Measurements from ENCODE around the gene SPECC1L.

Gene SPECC1L

DNA sequence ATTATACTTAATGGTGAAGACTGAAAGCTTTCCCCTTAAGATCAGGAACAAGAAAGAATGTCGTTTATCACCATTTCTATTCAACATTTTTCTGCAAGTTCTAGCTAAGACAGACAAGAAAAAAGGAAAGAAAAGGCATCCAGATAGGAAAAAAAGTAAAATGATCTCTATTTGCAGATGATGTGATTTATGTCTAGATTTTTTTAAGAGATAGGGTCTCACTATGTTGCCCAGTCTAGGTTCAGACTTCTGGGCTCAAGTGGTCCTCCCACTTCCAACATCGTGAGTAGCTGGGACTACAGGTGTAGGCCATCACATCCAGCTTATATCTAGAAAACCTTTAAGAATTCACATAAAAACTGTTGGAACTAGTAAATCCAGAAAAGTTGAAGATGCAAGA, 105.4 kb downstream of the SPECC1L start:
- DNase-seq: no peak

DNA sequence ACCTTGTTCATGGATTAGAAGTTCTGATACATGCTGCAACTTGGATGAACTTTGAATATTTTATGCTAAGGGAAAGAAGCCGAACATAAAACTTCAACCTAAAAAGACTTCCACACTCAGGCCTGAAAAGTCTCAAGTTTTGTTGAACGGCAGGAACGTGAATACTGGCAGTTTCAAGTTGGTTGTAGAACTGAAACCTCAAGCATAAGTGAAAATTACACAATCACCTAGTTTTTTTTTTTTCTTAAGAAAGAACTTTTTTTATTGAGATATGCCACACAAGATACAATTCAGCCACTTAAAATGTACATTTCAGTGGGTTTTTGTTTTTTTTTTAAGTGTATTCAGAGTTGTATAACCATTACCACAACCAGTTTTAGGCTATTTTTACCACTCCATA, 106.0 kb downstream of the SPECC1L start:
- DNase-seq: no peak

DNA sequence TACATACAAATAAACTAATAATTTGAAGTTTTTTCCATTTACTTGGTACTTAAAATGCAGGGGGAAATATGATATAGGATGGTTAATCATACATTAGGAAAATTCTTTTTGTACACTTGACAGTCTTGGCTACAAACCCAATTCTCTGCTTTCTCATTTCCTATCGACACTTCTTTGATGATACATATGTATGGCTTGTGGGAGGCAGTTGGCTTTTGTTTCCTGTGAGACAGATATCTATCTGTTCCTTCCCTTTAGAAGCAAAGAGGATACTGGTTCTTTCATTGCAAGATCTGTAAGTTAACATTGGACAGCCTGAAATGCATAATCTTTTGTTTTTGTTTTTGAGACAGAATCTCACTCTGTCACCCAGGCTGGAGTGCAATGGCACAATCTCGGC, 108.9 kb downstream of the SPECC1L start:
- DNase-seq: no peak

DNA sequence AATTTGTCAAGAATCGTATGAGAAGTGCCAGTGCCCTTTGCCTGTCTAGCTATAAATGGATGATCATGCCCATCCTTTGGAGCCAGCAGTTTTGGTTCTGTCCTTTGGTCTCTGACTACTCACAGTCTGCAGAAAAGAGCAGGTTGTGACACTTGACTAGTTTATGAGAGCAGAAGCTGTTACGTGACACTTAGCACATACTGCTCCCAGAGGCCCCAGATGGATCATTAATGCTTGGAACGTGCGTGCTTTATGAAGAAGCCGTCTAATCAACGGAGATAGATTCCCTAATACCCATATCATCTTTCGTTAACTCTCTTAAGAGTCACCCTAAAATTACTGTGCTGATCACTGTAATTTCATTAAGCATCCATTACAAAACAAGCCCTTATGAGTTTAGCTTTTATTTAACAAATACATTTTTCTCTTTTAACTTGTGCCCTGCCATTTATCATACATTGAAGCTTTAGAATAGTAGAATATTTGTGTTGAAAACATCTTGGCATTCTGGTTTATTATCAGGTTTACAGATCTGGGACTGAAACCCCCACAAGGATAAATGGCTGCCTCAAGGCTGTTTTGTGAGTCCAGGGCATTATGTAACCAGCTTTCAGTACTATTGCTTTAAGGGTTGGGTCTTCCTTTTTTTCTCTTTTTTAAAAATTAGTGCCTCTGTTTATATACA, 109.7 kb downstream of the SPECC1L start:
- DNase-seq: peak; percentile 30 to 77

DNA sequence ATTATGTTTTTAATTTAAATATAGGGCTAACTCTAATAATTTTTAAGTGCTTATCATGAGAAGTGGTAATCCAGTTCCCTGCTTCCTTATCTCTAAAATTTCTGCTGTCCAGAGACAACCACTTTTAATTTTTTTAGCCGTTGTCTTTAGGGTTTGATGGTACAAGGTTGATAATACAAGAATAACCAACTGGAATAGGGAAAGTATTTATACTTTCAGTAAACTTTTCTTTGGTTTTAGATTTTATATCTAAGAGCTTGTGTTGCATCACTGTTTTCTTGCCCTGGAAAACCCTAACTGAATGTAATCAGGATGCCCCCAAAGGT, 110.2 kb downstream of the SPECC1L start:
- no peak for DNase-seq

DNA sequence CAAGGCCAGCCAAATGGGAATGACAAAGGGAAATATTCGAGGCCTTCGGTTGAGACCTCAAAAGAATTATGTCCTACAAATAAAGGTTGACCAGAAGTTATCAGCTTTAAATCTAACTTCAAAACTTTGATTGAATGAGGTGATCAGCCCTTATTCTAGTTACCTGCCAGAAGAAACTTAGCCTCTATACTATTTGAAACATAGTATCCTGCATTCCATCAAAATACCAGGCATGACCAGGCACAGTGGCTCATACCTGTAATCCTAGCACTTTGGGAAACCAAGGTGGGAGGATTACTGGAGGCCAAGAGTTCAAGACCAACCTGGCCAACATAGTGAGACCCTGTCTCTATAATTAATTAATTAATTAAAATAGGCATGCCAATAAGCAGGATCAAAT, 112.4 kb downstream of the SPECC1L start:
- DNase-seq: no peak

DNA sequence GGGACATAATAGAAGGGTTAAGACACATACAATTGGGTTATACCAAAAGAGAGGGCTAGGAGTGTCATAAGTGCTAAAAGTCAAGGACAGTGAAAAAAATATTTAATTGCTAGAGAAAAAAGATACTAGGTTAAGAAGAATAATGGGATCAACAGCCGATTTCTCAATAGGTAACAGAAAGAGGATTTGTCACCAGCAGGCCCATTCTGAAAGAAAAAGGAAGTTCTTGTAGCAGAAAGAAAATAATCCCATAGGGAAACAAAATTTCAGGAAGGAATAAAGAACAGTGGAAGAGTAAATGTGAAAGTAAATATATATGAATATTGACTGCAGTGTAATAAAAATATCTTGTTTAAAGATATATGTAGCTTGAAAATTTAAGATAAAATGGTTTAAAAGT, 113.5 kb downstream of the SPECC1L start:
- no peak for DNase-seq

DNA sequence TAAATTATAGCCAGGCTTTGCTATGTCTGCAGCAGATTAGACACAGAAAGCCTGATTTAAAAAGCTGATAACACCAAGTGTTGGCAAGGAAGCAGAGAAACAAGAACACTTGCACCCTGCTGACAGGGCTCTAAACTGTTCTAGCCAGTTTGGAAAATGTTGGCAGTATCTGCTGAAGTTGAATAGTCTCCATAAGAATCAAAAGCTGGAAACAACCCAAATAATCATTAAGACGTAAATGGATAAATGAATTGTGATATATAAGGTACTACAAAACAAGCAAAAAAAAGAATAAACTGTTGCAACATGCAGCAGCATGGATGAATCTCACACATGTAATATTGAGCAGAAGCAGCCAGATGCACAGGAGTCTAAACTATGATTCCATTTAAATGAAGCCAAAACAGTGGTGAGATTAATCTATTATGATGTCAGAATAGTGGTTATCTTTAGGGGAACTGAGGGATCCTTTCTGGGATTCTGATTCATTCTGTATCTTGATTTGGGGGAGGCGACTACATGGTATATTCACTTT, 116.4 kb downstream of the SPECC1L start:
- DNase-seq: no peak

DNA sequence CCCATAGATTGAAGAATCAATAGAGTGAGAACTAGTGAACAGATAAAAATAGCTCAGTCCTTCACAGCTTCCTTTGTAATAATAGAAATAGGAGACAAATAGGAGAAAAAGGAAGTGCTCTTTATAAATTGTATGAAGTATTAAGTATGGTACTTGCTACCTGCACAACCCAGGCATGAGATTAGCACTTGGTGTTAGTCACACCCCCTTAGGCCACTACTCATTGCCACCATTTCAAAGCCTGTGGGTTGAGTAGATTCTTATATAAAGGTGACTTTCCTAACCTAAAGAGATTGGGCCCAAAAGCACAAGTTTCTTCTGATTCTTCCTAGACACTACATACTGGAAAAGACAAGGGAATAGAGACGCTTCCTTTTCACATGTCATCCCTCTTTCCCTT, 119.0 kb downstream of the SPECC1L start:
- no peak for DNase-seq

DNA sequence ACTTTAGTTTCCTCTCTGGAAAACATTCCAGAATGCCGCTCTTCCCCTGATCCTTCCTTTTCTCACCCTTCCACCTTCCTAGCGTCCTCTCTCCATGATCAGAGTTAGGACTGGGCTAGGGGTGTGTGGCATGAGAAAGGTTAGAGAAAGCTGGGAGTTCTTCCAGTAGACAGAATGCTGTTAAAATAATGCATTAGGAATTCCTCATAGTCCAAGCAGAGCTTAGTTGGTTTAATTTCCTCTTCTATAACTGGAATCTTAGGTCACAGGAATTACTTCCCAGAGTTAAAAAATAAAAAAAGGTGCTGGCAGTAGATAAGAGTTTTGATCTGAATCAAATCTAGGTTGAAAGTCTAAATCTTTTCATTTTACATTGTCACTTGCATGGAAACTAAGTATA, 119.5 kb downstream of the SPECC1L start:
- DNase-seq: no peak

DNA sequence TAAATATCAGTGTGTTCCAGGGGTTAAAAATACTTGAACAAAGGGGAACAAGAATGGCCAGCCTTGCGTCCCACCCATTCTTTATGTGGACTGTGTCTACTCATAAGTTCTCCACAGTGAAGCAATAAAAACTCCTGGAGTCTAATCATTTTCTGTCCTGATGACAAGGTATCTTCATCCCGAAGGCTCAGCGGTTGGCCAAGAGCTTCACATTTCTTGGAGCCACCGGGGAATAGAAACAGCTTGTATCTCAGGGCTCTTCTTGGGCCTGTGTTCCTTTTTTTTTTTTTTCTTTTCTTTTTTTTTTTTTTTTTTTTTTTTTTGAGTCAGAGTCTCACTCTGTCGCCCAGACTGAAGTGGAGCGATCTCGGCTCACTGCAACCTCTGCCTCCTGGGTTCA, 119.9 kb downstream of the SPECC1L start:
- DNase-seq: no peak

DNA sequence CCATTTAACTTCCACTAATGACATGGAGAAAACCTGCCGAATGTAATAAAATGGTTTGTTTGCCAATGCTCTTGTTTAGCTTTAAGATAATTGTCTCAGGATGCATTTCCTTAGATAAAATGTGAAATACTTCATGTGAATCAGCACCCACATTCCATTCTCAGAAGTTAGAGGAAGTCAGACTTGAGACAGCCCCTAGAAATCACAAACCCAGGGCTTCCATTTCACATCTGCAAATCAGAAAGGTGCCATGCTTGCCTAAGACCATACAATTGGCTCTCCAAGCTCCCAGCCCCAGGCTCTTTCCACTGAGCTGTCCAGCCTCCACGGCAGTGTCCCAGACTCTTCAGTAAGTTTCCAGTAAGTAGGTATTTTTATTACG, 121.2 kb downstream of the SPECC1L start:
- no peak for DNase-seq

DNA sequence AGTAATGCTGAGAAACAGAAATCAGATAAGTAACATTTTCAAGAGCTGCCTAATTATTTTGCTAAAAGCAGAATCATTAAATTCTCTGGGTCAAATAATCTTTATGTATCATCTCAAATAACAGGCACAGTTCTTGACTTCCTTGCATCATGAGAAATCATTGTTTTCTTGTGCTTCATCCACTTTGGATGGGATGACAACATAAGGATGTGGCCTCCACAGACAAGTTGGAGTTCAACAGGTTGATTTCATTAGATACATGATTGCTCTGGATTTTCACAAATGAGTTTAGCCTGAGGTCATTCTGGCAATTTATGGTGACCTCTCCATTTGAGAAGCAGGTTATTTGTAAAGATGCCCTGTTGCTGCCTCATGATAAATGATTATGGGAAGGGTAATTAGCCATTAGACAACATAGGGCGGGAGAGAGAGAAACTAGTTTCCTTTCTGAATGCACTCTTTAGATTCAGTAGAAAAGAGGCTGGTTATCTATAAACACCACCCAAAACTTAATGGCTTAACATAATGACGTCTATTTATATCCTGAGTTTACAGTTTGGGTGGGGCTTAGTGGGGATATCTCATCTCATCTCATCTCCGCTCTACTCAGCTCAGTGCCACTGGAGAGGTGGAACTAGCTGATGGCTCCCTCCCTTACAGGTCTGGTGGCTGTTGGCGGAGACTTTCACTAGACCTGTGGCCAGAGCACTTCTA, 121.7 kb downstream of the SPECC1L start:
- peak in 1 of 2 experiments; percentile 12 for DNase-seq

DNA sequence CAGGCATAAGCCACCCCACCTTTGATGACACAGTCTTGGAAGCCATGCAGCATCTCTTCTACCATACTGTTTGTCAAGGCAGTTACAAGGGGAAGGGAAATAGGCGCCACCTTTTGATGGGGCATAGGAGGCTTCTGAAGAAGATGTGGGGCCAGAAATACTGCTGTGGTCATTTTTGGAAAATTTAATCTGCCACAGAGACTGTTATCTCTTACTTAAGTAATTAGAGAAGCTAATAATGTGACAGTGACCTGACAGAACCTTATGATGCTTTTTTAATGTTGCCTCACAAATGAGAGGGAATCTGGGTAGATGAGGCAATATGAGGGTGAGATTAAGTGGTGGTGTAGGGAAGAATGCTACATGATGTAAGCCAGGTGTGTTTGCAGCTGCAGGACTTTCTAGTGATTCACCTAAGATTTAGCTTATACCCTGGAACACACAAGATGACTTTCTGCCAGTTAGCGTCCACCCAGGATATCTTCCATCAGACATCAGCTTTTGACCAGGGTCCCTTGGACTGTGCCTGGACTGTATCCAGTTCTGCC, 122.5 kb downstream of the SPECC1L start:
- DNase-seq: no peak

DNA sequence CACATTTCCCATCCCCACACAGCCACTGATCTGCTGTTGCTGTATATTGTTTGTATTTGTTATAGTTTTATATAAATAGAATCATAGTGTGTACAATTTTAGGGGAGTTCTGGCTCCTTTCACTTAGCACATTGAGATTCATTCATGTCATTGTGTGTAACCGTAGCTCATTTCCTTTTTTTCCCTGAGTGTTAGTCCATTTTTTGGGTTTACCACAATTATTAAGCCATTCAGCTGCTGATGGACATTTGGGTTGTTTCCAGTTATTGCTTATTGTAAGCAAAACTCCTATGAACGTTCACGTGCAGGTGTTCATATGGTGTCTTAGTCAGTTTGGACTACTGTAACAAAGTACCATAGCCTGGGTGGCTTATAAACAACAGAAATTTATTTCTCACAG, 123.2 kb downstream of the SPECC1L start:
- no peak for DNase-seq

DNA sequence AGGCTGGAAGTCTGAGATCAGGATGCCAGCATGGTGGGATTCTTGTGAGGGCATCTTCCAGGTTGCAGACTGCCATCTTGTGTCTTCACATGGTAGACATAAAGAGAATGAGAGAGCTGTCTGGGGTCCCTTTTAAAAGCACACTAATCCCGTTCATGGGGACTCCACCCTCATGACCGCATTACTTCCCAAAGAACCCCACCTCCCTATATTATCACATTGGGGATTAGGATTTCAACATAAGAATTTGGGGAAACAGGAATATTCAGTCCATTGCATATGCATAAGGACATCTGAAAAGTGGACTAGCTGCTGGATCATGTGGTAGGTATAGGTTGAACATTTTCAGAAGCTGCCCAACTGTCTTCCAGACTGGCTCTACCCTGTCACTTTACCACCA, 123.6 kb downstream of the SPECC1L start:
- DNase-seq: no peak

DNA sequence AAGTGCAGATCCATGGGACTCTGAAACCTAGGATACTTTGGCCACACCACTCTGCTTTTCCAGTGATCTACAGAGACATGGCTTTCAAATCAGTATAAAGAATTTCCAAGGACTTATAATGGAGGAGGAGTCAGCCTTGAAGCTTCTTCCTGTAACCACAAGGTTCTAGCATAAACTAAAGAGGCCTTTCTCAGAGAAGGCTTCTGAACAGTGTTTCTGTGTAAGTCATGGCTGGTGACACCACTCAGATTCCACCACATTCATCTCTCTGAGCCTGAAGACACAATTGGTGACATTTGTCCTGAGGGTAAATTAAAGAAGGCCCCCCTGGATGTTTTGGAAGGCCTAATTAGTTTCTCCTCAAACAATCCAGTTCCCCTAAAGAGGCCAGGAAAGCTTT, 127.8 kb downstream of the SPECC1L start:
- DNase-seq: no peak

DNA sequence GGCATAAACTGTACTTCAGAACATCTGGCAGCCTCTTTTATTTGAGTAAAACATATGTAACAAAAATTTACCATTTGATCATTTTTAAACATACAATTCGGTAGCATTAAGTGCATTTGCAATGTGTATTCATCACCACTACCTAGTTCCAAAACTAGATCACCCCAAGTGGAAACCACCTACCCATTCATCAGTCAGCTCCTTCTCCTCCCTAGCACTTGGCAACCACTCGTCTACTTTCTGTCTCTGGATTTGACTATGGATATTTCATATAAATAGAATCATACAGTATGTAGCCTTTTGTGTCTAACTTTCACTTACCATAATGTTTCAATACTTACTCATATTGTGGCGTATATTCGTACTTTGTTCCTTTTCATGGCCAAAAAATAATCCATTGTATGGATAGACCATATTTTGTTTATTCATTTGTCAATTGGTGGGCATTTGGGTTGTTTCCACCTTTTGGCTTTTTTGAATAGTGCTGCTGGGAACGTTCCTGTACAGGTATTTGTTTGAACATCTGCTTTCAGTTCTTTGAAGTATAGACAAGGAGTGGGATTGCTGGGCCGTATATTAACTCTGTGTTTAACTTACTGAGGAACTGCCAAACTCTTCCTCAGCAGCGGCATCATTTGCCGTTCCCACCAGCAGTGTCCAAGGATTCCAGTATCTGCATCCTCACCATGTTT, 129.5 kb downstream of the SPECC1L start:
- DNase-seq: no peak

DNA sequence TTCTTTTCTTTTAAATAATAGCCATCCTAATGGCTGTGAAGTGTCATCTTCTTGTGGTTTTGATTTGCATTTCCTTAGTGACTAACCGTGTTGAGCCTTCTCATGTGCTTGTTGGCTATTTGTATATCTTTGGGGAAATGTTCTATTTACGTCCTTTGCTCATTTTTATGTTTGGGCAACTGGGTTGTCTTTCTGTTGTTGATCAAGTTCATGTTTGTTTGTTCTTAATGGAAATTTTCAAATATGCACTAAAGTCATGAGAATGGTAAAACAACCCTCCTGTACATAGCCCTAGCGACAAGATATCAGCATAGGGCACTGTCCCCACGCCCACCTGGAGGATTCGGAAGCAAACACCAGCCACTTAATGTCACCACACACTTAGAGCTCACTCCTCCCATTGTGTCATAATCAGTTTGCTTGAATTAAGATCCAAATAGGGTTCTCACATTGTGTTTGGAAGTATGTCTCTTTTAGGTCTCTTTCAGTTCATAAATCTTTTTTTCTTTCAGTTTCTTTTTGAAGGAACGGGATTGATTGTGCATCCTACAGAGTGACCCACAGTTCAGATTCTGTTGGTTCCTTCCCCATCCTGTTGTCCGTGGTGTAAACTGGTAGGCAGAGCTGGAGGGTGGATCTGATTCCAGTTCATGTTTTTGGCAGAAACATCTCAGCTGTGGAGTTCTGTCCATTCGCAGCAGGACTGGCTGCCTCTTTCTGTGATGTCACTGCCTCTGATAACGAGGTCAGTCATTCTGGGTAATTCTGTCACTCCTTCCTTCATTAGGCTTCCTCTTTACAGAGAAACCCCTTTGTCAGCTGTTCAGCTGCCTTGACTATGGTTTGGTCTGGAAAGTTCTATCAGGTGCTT, 130.3 kb downstream of the SPECC1L start:
- no peak for DNase-seq

DNA sequence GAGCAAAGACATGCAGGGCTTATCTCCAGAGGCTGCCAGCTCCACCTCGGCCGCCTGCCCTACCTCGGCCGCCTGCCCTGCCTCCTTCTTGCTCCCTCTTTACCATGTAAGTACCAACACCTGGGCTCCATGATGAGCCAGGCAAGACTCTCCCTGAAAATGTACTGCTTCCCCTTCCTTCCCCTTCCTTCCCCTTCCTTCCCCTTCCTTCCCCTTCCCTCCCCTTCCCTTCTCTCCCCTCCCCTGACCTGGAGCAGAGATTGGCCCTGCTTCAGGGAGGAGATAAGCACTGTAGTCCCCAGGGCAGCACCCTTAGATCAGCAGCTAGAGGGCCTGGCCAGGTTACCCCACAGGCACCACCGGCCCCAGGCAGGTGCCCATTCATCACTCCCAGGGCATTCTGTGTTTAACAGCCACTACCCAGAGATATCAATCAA, 131.3 kb downstream of the SPECC1L start:
- no peak for DNase-seq

DNA sequence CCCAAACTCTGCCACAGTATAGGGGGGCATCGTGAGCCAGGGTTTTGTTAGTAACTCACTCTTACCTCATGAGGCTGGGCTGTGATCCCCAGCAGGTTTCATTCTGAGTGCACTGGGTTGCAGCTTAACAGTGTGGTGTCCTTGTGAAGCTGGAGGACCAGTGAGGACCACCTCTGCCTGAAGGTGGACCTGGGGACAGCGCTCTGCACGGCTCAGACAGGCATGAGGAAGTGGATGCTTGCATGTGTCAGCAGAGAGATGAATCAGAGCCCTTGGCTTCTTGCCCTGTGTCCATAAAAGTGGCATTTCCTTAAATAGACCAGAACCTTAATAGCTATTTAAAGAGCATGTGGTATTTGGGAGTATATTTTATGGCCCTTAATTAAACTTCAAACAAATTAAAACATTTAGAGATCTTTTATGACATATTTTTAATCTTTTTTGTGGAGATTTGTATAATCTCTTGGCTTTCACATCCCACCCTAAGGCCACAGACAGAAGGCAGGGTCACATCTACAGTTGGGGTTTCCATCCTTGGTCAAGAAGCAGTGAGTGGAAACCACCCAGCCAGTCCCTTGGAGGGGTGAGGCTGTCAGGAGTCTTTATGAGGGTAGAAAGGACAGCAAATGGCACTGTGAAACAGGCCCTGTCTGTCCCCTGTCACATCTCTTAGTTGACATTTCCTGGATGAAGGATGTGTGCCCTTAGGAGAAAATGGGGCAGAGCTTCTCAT, 132.0 kb downstream of the SPECC1L start:
- DNase-seq: no peak

DNA sequence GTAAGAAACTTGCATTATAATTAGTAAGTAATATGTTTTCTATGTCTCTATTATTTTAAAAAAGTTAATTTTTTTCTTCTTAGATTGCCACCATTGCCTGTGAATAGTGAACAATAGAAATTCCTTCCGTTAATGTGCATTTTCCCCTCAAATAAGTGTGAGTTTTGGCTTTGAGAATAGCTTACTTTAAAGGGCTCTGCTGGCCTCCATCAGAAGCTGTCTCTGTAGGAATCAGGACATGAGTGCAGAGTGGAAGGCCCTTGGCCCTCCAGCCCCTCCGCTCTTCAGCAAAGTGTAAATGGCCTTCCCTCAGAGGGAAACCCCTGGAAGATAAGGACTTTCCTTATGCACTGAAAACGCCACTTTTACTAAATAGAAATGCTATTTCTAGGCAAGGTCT, 132.7 kb downstream of the SPECC1L start:
- DNase-seq: no peak

Measured in NCI-H1930 (cell line).